GM19240 (cell line): ENCODE measurements around the gene STH.

Experiments
- DNase-seq: peaks from one replicate; pipeline ENCODE4 v3.0.0; 2011; ENCODE audit warnings: low spot score; ENCODE audit not compliant: insufficient read length

STH gene

DNA sequence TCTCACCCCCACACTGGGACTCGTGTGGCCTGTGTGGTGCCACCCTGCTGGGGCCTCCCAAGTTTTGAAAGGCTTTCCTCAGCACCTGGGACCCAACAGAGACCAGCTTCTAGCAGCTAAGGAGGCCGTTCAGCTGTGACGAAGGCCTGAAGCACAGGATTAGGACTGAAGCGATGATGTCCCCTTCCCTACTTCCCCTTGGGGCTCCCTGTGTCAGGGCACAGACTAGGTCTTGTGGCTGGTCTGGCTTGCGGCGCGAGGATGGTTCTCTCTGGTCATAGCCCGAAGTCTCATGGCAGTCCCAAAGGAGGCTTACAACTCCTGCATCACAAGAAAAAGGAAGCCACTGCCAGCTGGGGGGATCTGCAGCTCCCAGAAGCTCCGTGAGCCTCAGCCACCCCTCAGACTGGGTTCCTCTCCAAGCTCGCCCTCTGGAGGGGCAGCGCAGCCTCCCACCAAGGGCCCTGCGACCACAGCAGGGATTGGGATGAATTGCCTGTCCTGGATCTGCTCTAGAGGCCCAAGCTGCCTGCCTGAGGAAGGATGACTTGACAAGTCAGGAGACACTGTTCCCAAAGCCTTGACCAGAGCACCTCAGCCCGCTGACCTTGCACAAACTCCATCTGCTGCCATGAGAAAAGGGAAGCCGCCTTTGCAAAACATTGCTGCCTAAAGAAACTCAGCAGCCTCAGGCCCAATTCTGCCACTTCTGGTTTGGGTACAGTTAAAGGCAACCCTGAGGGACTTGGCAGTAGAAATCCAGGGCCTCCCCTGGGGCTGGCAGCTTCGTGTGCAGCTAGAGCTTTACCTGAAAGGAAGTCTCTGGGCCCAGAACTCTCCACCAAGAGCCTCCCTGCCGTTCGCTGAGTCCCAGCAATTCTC lies 27.4 kb downstream of the STH start:
- no peak for DNase-seq

DNA sequence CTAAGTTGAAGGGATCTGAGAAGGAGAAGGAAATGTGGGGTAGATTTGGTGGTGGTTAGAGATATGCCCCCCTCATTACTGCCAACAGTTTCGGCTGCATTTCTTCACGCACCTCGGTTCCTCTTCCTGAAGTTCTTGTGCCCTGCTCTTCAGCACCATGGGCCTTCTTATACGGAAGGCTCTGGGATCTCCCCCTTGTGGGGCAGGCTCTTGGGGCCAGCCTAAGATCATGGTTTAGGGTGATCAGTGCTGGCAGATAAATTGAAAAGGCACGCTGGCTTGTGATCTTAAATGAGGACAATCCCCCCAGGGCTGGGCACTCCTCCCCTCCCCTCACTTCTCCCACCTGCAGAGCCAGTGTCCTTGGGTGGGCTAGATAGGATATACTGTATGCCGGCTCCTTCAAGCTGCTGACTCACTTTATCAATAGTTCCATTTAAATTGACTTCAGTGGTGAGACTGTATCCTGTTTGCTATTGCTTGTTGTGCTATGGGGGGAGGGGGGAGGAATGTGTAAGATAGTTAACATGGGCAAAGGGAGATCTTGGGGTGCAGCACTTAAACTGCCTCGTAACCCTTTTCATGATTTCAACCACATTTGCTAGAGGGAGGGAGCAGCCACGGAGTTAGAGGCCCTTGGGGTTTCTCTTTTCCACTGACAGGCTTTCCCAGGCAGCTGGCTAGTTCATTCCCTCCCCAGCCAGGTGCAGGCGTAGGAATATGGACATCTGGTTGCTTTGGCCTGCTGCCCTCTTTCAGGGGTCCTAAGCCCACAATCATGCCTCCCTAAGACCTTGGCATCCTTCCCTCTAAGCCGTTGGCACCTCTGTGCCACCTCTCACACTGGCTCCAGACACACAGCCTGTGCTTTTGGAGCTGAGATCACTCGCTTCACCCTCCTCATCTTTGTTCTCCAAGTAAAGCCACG lies 28.3 kb downstream of the STH start:
- DNase-seq: no peak

DNA sequence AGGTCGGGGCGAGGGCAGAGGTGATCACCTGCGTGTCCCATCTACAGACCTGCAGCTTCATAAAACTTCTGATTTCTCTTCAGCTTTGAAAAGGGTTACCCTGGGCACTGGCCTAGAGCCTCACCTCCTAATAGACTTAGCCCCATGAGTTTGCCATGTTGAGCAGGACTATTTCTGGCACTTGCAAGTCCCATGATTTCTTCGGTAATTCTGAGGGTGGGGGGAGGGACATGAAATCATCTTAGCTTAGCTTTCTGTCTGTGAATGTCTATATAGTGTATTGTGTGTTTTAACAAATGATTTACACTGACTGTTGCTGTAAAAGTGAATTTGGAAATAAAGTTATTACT lies 28.9 kb downstream of the STH start:
- no peak for DNase-seq

DNA sequence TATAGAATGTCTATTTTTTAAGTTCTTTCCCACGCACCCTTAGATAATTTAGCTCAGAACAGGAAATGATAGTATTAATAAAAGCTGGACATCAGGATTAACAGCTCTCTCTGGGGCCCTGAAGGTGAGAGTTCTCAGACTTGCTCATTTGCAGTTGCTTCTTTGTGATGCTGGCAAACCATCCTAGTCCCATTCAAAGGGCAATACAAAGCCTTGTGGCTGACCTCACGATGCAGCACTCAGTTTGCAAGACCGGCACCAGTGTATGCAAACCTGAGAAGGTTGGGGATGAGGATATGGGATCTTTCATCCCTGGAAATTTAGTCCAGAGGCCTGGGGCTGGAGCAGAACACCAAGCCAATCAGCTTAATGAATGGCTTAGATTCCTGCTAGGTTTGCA lies 29.3 kb downstream of the STH start:
- no peak for DNase-seq

DNA sequence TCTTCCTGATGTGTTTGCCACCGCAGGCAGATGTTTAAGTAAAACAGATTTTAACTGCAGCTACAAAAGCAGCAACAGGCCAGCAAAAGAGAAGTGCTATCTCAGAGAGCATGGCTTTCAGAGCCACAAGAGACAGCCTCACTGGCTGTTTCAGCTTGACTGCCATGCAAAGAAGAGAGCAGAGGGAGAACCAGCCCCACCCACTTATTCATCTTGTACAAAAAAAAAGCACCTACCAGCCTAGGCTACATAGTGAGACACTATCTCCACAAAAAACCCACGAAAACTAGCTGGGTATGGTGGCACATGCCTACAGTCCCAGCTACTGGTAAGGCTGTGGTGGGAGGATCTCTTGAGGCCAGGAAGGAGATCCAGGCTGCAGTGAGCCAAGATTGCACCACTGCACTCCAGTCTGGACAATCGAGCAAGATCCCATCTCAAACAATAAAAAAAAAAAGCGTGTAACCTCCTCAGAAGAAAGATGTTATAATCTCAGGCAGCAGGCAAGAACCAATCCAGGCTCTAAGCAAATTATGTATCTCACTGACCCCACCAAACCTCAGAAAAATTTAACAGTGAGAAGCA lies 30.0 kb downstream of the STH start:
- DNase-seq: no peak

DNA sequence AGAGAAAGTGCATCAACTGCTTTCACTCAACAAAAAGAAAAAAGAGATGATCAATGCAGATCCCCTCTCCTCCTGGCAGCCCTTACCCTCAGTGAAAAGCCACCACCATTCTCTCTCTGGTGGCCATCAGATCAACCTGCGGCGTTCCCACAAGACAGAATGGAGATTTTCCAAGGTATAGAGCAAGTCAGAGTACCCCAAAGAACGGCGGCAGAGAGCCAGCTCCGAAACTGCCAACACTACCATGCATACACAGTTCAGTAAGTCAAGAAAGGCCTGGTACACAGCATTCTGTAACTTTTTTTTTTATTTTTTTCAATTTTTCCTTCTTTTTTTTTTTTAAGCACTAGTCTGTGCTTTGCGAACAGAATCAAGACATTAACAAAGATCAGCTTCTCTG lies 30.6 kb downstream of the STH start:
- no peak for DNase-seq

DNA sequence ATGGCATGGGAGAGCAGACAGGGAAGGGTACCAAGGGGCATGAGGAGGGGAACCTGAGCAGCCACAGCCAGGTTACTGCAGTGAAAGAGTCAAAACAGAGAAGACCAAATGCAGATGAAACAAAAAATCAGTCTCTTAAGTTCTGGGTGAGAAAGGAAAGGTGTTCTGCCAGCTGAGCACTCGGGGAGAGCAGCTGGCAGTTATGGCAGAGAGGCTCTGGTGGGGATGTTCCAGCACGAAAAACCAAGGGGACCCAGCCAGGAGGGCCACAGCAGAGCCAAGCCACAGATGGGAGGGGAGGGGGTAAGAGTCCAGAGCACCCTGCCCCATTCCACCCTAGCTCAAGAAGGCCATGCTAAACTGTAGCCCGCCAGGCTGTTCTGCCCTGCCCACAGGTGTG lies 31.7 kb downstream of the STH start:
- DNase-seq: no peak

DNA sequence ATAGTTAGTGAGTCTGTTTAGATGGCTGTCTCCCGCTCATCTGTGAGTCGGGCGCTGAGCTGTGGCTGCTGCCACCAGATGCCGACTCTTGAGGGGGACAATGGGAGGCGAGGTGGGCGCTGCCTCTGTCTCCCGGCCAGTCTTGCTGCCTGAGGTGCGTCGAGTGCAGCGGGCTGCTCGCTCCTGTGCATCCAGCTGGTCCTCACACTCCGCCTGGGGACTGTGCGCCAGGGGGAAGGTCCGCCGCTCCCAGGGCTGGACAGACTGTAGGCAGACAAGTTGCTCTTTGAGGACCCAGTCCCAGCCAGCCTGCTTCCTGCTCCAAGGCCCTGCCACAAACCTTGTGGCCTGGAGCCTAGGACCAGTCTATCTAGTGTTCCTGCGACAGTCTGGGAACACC lies 32.4 kb downstream of the STH start:
- no peak for DNase-seq

DNA sequence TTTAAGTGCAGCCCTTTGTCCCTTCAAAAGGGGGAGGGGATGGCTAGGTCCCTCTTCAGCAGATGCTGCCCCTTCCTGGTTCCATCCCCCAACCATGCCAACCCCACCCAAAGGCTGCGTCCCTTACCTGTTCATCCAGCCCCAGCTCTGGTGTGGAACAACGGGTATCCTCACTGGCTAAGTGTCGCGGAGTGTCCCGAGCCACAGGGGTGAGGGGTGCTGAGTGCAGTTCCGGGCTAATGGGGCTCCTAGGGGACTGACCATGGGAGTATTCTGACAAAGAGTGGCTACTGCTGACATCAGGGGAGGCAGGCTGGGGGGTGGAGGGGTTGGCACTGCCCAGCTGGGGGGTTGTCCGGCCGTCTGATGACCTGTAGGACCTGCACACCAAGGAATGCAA lies 32.9 kb downstream of the STH start:
- no peak for DNase-seq

DNA sequence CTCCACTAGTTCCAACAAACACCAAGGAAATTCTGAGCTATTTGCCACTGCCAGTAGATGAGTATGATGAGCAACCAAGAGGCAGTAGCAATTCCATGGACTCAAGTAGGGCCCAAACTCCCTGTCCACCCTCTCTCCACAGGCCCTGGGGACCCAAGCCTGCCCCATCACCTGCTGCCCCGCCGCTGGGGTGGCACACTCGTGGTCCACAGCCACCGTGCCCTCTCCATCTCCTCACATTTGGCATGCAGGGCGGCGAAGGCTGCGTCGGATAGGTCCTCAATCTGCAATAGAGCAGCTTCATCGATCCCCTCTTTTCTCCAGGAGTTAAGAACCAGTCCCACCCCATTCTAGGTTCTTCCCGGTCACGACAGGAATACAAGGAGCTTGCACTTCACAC lies 33.9 kb downstream of the STH start:
- DNase-seq: no peak

DNA sequence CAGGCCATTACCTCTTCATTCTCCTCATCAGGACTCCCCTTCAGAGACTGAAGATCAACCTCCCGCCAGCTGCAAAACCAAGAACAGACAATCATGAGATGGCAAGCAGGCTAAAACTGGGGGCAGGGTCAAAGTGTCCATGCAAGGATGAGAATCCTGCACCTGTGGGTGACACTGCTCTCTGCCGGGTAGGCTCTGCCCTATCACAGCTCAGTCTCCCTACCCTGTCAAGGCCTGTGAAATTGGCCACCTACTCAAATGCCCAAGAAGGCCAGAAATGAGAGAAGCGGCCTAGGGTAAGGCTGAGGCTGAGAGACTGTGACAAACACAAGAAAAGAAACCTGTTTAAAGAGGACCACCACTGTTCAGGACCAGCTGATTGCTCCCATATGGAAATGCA lies 34.3 kb downstream of the STH start:
- no peak for DNase-seq

DNA sequence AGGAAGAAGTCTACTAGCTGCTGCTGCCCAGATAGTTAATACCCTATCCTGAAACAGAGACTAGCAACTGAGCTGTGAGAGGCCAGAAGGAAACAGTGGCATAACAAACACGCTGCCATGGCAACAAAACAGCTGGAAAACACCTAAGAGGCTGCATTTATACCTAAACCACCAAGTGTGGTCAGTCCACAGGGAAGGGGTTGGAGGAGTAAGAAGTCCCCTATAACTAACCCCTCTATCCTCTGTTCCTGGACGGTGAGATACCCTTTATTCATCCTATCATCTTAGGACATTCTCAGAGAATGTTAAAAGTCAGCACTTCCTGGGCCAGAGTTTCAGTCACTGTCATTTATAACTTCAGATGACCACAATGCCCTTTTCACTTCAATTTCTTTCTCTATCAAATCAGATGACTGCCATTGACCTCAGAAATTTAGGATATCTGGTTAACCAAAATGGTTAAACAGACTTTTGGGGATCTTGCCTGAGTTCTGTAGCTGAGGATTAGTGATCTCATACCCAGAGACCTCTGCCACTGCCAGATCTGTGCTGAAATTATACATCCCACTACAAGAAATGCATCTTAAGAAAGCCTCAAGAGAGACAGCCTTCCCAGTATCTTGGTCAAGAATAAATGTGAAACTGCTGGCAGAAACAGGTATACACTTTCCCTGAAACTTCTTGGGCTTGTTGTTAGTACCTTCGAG lies 36.2 kb downstream of the STH start:
- DNase-seq: peak; percentile 40

DNA sequence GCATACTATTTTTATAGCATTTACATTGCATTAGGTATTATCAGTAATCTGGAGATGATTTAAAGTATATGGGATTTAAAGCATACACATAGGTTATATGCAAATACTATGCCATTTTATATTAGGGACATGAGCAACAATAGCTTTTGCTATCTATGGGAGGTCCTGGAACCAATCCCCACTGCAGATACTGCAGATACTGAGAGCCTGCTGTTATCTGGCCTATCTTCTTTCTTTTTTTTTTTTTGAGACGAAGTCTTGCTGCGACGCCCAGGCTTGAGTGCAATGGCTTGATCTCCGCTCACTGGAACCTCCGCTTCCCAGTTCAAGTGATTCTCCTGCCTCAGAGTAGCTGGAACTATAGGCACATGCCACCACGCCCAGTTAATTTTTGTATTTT lies 37.4 kb downstream of the STH start:
- no peak for DNase-seq

DNA sequence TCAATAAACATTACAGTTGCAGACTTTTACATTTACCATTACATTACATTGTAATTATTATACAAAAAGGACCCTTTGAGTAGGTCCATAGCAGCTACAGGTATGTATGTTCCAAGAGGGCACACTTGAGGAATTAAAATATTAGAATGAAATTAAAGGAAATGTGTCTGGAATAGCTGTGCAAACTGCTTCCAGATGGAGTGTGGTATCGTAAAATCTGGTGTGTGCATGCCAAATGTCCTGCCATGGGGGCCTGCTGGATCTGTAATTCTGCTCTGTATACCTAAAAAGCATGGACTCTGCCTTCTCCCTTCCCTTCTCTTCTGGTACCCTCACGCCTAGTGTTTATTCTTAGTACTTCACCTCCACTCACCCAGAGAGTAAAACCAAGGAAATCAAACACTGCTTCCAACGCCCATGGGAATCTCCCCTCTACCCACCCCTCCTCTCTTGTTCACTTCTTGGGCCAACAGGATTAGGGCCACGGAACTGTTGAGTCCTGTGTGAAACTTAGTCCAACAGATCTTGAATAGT lies 38.7 kb downstream of the STH start:
- no peak for DNase-seq

DNA sequence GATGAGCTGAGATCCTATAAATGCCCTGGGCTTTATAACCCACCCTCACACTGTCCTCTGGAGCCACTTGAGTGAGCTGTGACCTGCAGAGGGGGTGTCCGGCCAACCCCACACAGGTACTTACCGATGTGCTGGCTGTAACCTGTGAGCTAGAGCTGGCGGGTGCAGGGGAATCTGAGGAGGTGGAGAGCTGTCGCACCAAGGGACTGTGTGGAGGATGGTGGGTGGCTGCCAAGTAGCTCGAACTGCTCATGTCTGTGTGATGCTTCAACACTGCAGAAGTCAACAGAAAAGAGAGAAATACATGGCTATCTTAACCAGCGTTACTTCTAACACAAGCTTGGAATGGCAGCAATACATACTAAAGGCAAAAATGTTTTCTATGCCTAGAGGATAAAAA lies 39.4 kb downstream of the STH start:
- DNase-seq: no peak

DNA sequence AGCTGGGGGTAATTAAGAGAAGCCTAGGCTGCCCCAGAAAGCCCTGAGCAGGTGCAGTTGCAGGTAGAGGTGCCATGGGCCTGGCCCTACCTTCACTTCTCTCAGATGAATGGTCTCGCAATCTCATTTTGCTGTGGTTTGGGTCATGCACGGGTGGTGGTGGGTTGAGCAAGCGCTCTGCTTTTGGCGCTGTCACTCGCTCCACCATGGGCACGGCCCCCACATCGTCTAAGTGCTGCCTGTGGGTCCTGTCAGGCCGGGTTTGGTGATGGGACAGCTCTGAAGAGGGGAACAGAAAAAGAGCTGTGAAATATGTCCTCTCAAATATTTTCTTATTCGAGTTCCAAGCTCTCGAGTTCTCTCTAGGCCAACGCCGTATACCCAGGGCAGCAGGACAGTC lies 39.9 kb downstream of the STH start:
- no peak for DNase-seq

DNA sequence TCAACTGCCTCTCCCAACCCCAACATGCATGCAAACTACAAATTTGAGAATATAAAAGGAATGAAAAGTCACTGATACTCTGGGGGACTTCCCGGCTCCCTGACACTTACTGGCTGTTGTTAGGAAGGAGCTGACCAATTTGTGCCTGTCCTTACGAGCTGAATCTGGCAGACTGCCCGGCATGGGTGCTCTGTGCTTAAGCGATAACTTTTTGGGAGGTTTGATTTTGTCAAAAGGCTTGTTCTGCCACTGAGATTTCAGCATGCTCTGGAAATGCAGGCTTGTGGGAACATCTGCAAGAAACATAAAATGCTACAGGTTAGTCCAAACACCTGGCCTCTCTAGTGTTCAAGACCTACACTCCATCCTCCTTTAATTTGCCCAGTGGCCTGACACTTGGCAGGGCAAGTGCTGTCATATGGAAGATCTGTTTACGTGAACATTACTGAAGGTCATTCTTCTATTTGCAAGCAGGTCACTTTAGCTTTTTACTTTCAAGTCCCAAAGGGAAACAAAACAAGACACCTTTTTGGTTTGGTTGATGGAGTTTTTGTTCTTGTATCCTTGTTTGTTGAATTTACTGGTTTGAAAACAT lies 40.6 kb downstream of the STH start:
- DNase-seq: no peak

DNA sequence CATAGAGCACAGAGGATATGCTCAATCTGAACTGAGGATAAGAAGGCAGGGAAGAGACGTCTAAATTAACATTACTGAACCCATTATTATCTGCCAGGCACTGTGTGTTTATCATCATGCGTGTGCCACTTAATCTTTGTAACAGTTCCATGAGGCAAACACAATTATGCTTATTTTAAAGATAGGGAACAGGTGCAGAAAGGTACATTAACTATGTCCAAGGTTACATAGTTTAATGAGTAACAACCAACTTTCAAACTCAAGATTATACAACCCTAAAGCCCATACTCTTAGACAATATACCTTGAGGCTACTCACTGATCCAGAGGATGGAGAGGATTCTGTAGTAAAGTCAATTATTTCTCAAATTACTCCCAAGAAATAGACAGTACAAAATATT lies 43.2 kb downstream of the STH start:
- DNase-seq: no peak

DNA sequence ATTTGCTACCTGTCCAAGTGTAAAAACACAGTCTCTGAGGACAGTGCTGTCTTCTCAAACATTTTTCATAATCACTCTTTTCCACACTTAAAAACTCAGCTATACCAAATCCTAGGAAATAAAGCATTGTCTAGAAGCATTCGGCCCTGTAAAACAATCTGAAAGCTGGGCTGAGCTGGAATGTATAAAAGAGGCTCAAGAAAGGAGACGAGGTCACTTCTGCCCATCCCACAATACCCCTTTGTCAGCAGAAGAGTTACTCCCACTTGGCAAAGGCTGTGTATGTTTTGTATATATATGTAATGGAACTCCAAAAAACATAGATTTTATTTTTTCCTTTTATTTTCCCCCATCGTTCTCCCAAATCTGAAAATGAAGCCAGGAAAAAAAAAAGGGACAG lies 43.9 kb downstream of the STH start:
- DNase-seq: no peak

DNA sequence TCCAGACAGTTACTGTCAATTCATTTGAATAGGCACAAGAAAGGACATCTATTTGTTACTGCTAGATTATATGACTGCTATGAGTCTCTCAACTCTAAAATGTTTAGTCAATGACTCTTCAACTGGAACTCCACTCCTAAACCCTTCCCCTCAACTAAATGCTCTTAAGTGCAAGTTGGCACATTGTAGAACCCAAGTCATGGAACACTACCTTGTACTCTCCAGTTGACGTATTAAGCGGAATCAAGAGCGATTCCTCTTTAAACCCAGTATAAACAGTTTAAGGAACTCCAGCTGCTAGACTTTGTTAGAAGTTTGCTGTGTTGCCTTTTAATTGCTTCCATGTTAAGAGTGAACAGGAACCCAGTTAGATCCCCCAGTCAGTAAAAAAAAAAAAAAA lies 44.6 kb downstream of the STH start:
- no peak for DNase-seq
